Measurements from ENCODE around the gene SCFD2. TPM values are rescaled to one million over a fixed set of nuclear protein-coding genes. Genes with fewer than 3 reads are reported as not detected.
A peak's percentile ranks its signal among the peaks of the same experiment; 100 is the strongest.

Gene SCFD2
- total and polyA plus RNA-seq, 4 donors, result 4.3 to 28.8 (median 7.4) TPM

DNA sequence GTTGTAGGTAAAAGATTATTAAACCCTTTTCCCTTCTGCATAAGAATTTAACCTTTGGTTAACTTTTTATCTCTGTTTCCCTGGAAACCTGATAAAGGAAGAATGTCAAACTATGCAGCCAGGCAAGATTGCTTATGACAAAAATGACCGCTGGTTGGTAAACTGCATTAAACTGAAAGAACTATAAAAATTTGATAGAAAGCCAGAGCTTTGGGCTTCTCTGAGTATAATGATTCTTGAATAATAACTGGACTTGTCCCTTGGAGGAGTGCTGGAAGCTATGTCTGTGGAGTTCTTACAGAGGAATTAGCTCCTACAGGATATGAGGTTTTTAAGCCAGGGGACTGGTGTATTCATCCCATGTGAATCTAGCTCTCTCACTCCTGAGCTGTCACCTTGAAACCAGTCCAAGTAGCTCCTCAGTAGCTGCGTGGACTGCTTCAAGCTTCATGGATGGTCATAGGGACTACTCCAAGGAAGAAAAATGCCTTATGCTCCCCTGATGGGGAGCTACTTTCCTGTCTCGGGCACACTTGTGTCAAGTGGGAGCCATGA, 451.7 kb downstream of the SCFD2 start:
- Histone ChIP-seq H3K36me3 (ENCODE audit: control insufficient read depth in 4 of 4, insufficient read depth in 3 of 4, low read depth in 1 of 4, low read length in 3 of 4) (no peaks in the 10 kb centered on the region), H3K4me3 (ENCODE audit: low read depth in 1 of 3, low read length in 3 of 3) (no peak overlapping the region), H3K4me1 (ENCODE audit: control insufficient read depth in 4 of 4, insufficient read depth in 4 of 4, low read length in 3 of 4) (peaks cover 6 to 15% (median 9%) of the 10 kb centered on the region in 4 donors), H3K27me3 (ENCODE audit: control insufficient read depth in 4 of 4, insufficient read depth in 4 of 4, low read length in 3 of 4) (no peaks in the 10 kb centered on the region), H3K27ac (ENCODE audit: low read depth in 1 of 2, low read length in 2 of 2) (no peak overlapping the region), H3K9me3 (ENCODE audit: control insufficient read depth in 4 of 4, low read length in 3 of 4) (no peaks in the 10 kb centered on the region), H3K9ac (ENCODE audit: low read depth in 1 of 2, low read length in 2 of 2) (peak overlapping the region in 1 of 2 donors; percentile 36)
- WGBS, result 41% methylated on average over 3 of the region's 3 CpGs
- TF ChIP-seq SP1 (IDR thresholded peaks at IDR 0.05), result peak; percentile 68
- TF ChIP-seq, protein P1, sequence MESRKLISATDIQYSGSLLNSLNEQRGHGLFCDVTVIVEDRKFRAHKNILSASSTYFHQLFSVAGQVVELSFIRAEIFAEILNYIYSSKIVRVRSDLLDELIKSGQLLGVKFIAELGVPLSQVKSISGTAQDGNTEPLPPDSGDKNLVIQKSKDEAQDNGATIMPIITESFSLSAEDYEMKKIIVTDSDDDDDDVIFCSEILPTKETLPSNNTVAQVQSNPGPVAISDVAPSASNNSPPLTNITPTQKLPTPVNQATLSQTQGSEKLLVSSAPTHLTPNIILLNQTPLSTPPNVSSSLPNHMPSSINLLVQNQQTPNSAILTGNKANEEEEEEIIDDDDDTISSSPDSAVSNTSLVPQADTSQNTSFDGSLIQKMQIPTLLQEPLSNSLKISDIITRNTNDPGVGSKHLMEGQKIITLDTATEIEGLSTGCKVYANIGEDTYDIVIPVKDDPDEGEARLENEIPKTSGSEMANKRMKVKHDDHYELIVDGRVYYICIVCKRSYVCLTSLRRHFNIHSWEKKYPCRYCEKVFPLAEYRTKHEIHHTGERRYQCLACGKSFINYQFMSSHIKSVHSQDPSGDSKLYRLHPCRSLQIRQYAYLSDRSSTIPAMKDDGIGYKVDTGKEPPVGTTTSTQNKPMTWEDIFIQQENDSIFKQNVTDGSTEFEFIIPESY (IDR thresholded peaks at IDR 0.05), result no peak
- peak; percentile 30 to 64 for TF ChIP-seq RXRA (IDR thresholded peaks at IDR 0.05)
- TF ChIP-seq, protein P2, sequence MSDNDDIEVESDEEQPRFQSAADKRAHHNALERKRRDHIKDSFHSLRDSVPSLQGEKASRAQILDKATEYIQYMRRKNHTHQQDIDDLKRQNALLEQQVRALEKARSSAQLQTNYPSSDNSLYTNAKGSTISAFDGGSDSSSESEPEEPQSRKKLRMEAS (IDR thresholded peaks at IDR 0.05), result no peak
- TF ChIP-seq, protein P3, sequence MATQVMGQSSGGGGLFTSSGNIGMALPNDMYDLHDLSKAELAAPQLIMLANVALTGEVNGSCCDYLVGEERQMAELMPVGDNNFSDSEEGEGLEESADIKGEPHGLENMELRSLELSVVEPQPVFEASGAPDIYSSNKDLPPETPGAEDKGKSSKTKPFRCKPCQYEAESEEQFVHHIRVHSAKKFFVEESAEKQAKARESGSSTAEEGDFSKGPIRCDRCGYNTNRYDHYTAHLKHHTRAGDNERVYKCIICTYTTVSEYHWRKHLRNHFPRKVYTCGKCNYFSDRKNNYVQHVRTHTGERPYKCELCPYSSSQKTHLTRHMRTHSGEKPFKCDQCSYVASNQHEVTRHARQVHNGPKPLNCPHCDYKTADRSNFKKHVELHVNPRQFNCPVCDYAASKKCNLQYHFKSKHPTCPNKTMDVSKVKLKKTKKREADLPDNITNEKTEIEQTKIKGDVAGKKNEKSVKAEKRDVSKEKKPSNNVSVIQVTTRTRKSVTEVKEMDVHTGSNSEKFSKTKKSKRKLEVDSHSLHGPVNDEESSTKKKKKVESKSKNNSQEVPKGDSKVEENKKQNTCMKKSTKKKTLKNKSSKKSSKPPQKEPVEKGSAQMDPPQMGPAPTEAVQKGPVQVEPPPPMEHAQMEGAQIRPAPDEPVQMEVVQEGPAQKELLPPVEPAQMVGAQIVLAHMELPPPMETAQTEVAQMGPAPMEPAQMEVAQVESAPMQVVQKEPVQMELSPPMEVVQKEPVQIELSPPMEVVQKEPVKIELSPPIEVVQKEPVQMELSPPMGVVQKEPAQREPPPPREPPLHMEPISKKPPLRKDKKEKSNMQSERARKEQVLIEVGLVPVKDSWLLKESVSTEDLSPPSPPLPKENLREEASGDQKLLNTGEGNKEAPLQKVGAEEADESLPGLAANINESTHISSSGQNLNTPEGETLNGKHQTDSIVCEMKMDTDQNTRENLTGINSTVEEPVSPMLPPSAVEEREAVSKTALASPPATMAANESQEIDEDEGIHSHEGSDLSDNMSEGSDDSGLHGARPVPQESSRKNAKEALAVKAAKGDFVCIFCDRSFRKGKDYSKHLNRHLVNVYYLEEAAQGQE (IDR thresholded peaks at IDR 0.05), result peak; percentile 34
- no peak for TF ChIP-seq NR2F2 (IDR thresholded peaks at IDR 0.05)
- TF ChIP-seq, protein P4, sequence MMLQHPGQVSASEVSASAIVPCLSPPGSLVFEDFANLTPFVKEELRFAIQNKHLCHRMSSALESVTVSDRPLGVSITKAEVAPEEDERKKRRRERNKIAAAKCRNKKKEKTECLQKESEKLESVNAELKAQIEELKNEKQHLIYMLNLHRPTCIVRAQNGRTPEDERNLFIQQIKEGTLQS (IDR thresholded peaks at IDR 0.05), result no peak
- no peak for TF ChIP-seq GABPA (IDR thresholded peaks at IDR 0.05 in 1 of 2, conservative IDR thresholded peaks at IDR 0.05 in 1 of 2)
- TF ChIP-seq YY1 (IDR thresholded peaks at IDR 0.05), result peak; percentile 18
- no peak for DNase-seq (ENCODE audit: low spot score)

DNA sequence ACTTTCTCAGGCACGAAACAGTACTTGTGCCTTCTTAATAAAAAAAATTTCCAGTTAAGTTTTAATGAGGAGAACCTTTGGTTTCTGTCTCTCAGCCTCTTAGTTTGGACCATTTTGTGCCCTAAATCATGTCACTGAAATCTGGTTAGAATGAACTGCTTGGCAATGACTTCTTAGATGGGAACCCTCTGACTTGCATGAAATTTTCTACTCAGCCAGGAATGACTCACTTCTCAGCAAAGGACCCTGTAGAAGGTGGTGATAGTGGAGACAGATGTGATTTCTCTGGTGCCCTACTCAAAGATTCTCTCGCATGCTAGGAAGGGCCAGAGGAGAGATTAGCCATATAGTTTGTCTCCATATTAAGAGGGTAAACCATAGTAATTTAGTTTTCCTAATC, 453.3 kb downstream of the SCFD2 start:
- Histone ChIP-seq H3K36me3 (ENCODE audit: control insufficient read depth in 4 of 4, insufficient read depth in 3 of 4, low read depth in 1 of 4, low read length in 3 of 4) (no peaks in the 10 kb centered on the region), H3K4me3 (ENCODE audit: low read depth in 1 of 3, low read length in 3 of 3) (no peak overlapping the region), H3K27ac (ENCODE audit: low read depth in 1 of 2, low read length in 2 of 2) (no peak overlapping the region), H3K9ac (ENCODE audit: low read depth in 1 of 2, low read length in 2 of 2) (no peak overlapping the region), H3K27me3 (ENCODE audit: control insufficient read depth in 4 of 4, insufficient read depth in 4 of 4, low read length in 3 of 4) (no peaks in the 10 kb centered on the region), H3K9me3 (ENCODE audit: control insufficient read depth in 4 of 4, low read length in 3 of 4) (no peaks in the 10 kb centered on the region), H3K4me1 (ENCODE audit: control insufficient read depth in 4 of 4, insufficient read depth in 4 of 4, low read length in 3 of 4) (peaks cover 6 to 15% (median 9%) of the 10 kb centered on the region in 4 donors)
- DNase-seq (ENCODE audit: low spot score), result no peak
- WGBS, result 100% methylated on average over 2 of the region's 2 CpGs
- TF ChIP-seq, protein P1 (IDR thresholded peaks at IDR 0.05), result no peak
- no peak for TF ChIP-seq JUND (IDR thresholded peaks at IDR 0.05)
- TF ChIP-seq TAF1 (conservative IDR thresholded peaks at IDR 0.05), result no peak
- no peak for TF ChIP-seq EGR1 (IDR thresholded peaks at IDR 0.05; ENCODE audit: low read depth in 2 of 2)
- TF ChIP-seq, protein P5, sequence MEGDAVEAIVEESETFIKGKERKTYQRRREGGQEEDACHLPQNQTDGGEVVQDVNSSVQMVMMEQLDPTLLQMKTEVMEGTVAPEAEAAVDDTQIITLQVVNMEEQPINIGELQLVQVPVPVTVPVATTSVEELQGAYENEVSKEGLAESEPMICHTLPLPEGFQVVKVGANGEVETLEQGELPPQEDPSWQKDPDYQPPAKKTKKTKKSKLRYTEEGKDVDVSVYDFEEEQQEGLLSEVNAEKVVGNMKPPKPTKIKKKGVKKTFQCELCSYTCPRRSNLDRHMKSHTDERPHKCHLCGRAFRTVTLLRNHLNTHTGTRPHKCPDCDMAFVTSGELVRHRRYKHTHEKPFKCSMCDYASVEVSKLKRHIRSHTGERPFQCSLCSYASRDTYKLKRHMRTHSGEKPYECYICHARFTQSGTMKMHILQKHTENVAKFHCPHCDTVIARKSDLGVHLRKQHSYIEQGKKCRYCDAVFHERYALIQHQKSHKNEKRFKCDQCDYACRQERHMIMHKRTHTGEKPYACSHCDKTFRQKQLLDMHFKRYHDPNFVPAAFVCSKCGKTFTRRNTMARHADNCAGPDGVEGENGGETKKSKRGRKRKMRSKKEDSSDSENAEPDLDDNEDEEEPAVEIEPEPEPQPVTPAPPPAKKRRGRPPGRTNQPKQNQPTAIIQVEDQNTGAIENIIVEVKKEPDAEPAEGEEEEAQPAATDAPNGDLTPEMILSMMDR (IDR thresholded peaks at IDR 0.05; ENCODE audit: low read depth, low read length, missing input control), result no peak
- no peak for TF ChIP-seq NR2F2 (IDR thresholded peaks at IDR 0.05)
- no peak for TF ChIP-seq RAD21 (IDR thresholded peaks at IDR 0.05)
- no peak for TF ChIP-seq FOXA1 (IDR thresholded peaks at IDR 0.05)
- no peak for TF ChIP-seq YY1 (IDR thresholded peaks at IDR 0.05)
- no peak for TF ChIP-seq HNF4A (conservative IDR thresholded peaks at IDR 0.05)
- no peak for TF ChIP-seq GABPA (IDR thresholded peaks at IDR 0.05 in 1 of 2, conservative IDR thresholded peaks at IDR 0.05 in 1 of 2)
- no peak for TF ChIP-seq HNF4G (IDR thresholded peaks at IDR 0.05)
- TF ChIP-seq, protein P3 (IDR thresholded peaks at IDR 0.05), result no peak
- TF ChIP-seq RXRA (IDR thresholded peaks at IDR 0.05), result no peak
- no peak for TF ChIP-seq SP1 (IDR thresholded peaks at IDR 0.05)
- TF ChIP-seq, protein P4 (IDR thresholded peaks at IDR 0.05), result no peak
